LNCaP clone FGC (cell line): ENCODE measurements around the gene GHRHR.

Experiments used
- DNase-seq: peaks from one replicate; pipeline ENCODE4 v3.0.0-alpha.2; 2011; ENCODE audit warnings: low read depth
- H3K4me3 ChIP-seq: 2 replicates; pipeline ENCODE4 v1.5.1; 2011; ENCODE audit warnings: mild to moderate bottlenecking, low read depth, low read length, control low read depth
- TF ChIP-seq, protein P1 (sequence below): IDR thresholded peaks from 2 replicates; pipeline ENCODE4 v1.5.1; 2012; ENCODE audit warnings: mild to moderate bottlenecking; ENCODE audit not compliant: control insufficient read depth, insufficient read depth; ENCODE audit errors: extremely low read depth

Gene GHRHR

DNA sequence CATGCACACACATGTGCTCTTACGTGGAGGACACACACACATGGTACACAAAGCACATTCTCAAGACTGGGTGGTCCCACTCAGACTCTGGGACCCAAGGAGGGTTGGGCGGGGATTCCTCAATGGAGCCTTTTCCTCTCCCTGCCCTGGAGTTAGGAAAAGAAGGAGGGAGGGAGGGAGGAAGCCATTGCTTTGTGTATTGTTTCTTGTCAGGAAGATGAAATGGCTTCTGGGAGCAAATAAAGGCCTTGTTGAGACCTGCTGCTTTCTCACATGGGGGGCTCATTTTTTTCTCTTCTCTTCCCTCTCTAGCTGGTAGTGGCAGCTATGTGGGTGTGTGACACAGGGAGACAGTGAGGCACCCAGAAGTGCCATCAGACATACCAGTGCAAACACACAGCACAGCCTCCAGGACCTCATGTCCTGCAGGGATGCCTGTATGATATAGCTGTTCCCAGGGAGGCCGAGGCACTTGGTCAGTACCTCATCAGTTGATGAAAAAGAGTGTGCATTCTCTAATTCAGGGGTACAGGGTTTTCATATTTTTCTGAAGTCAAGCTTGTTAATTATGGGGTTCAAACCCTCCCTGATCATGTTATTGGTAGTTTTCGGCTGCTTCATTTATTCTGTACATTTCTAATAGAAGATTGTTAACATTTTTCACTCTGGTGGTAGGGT lies 46.4 kb upstream of the GHRHR start:
- TF ChIP-seq, protein P1, sequence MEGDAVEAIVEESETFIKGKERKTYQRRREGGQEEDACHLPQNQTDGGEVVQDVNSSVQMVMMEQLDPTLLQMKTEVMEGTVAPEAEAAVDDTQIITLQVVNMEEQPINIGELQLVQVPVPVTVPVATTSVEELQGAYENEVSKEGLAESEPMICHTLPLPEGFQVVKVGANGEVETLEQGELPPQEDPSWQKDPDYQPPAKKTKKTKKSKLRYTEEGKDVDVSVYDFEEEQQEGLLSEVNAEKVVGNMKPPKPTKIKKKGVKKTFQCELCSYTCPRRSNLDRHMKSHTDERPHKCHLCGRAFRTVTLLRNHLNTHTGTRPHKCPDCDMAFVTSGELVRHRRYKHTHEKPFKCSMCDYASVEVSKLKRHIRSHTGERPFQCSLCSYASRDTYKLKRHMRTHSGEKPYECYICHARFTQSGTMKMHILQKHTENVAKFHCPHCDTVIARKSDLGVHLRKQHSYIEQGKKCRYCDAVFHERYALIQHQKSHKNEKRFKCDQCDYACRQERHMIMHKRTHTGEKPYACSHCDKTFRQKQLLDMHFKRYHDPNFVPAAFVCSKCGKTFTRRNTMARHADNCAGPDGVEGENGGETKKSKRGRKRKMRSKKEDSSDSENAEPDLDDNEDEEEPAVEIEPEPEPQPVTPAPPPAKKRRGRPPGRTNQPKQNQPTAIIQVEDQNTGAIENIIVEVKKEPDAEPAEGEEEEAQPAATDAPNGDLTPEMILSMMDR, result no peak
- no peak overlapping the region for H3K4me3 ChIP-seq
- no peak for DNase-seq

DNA sequence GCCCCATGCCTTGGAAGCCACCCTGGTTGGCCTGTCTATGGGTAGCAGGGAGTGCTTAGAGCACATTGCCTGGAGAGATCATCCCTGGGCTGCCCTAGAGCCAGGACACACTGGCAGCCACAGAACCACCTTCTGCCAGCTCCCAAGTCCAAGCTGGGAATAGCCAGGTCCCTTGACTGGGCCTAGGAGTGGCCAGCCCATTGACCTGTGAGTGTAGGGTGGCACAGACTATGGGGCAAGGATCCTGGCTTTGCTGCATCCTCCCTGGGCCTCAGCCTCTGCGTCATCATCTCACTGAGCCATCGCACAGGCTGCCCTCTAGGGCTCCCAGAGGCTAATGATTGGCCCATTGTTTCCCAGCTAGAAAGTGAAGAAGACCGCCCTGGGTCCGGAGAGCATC lies 45.1 kb upstream of the GHRHR start:
- no peak for DNase-seq

DNA sequence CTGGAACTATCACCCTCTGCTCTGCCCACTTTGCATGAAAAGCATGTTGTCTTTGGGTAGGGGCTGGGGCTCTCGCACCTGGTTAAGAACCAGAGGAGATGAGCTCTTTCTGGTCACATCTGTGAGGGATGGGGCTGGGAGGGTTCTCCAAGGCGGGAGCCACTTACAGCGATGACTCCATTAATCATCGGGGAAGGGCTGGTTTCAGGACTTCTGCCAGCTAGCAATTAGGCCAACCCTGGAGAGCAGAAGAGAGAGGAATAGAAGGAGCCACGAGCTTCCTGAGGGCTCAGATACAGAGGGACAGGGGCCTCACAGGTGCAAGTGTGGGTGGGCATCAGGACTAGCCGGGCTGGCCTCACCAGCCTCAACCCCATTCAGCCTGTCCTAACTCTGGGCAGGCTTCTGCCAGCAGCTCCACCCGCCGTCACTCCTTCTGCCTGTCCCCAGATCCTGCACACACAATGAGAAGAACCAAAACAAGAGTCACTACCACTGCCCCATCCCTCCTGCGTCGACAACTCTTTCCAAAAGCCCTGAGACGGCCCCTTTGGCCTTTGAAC lies 43.7 kb upstream of the GHRHR start:
- TF ChIP-seq, protein P1, result no peak
- no peak for DNase-seq
- H3K4me3 ChIP-seq, result no peak overlapping the region

More for the DNA sequence above, 45.1 kb upstream of the GHRHR start:
- TF ChIP-seq, protein P1, result no peak
- no peak overlapping the region for H3K4me3 ChIP-seq

DNA sequence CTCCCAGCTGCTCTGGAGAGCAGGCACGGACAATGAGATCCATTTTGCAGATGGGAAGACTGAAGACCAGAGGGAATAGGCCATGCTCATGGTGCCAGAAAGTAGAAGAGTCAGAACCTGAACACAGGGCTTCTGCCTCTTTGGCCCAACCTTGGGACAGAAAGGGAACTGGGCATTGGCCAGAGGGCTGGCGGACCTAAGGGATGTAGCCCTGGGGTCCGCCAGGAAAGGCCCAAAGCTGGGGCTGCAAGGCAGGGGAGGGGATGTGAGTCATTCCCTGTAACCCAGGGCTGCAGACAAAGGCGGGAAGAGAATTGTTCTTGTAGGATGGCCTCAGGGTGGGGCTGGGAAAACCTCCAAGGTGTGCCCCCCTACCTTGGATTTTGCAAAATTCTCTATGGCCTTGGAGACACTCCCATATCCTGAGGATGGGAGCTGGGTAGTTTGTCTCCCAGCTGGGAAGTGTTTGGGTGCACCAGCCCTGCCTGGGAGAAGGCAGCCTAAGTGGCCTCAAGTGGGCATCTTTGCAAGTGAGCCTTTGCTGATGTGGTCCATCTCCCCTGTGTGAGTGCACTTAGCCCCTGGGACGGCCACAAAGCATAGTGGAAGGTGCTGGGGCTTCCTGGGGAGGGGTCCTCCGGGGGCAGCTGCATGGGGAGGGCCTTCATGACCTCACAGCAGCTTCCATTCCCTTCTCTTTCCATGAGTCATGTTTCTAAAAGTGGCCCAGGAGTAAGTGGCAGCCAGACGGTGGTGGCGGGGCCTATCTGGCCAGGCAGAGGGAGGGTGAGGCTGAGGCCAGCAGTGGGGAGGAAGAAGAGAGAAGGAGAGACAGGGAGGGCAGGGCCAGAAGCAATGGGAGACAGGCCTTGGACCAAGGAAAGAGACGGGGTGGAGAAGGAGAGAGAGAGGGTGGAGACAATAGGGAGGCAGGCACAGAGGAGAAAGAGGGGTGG lies 42.9 kb upstream of the GHRHR start:
- TF ChIP-seq, protein P1, result no peak
- H3K4me3 ChIP-seq, result no peak overlapping the region
- no peak for DNase-seq

DNA sequence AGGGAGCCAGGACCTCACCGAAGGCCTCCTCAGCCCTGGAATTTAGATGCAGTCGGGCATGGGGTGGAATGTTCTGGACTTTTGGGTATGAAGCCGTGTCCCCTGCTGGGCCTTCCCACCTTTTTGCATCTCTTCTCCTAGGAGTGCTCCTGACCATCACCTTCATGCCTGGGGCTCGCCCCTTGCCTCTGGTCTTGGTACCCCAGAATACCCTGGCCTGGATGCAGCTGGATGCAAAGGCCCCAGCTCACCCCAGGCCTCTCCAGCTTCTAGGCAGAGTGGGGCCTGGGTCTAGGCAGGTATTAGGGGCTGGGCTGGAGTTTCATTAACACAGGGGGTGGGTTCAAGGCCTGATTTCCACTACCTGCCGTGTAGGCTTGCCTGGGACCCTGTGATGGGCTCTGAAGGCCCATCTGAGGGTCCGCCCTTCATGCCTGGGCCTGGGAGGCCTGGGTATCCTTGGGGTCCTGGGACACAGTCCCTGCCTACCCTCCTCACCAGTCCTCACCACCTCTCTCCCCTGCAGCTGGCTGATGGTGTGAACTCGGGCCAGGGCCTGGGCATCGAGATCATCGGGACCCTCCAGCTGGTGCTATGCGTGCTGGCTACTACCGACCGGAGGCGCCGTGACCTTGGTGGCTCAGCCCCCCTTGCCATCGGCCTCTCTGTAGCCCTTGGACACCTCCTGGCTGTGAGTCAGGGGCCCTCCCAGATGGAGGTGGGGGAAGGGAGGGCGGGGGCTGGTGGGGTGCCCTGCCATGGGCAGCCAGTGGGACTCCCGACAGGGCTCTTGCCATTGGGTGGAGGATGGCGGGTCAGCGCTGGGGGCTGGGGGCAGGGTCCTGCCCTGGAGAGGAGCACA lies 42.0 kb upstream of the GHRHR start:
- no peak for DNase-seq
- TF ChIP-seq, protein P1, result no peak
- no peak overlapping the region for H3K4me3 ChIP-seq

DNA sequence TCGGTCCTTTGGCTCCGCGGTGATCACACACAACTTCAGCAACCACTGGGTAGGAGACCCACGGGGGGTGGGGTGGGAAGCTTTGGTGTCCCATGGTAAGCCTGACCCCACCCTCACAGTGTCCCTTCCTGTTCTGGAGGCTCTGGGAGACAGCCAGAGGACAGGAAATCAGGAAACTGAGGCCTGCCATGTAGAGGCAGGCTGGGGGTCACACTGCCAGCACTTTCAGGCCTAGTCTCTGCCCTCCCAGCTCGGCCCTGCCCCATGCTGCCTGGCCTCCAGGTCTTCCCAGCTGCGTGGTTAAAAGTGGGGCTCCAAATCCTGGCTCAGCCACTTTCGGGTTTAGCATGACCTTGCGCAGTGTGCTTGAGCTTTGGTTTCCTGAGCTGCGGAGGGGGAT lies 41.2 kb upstream of the GHRHR start:
- no peak for DNase-seq
- TF ChIP-seq, protein P1, result no peak

More for the DNA sequence above, 41.2 kb upstream of the GHRHR start:
- no peak overlapping the region for H3K4me3 ChIP-seq
